Neural cell (in vitro differentiated cells): ENCODE results near the gene RHOT1. TPM values are rescaled to one million over a fixed set of nuclear protein-coding genes. Genes with fewer than 3 reads are reported as not detected.
"Not testable (repeated sequence)": the region's sequence is repeated elsewhere in the genome, so short reads cannot be mapped to it uniquely, and the experiment has no call there.

ENCODE experiments used
- H2AFZ ChIP-seq: fragments of 200-600, 300-800 bp; sonication (generic), shearing (Covaris generic); 2 replicates; pipeline ENCODE4 v1.6.0; 2014; ENCODE audit warnings: low read depth, mild to moderate bottlenecking, antibody characterized with exemption, low read length, moderate library complexity
- H3F3A ChIP-seq: fragments of 200-600 bp; shearing (Covaris generic); 2 replicates; pipeline ENCODE4 v1.6.1; 2016; ENCODE audit warnings: mild to moderate bottlenecking, moderate library complexity, mixed read lengths, antibody characterized with exemption, low read length; ENCODE audit not compliant: insufficient read depth, poor library complexity, severe bottlenecking
- H3K27ac ChIP-seq: fragments of 200-600, 300-800 bp; sonication (generic), shearing (Covaris generic); 2 replicates; pipeline ENCODE4 v1.5.1; 2014; ENCODE audit warnings: mild to moderate bottlenecking, low read length, moderate library complexity
- H3K27me3 ChIP-seq: fragments of 300-800, 200-600 bp; sonication (generic), shearing (Covaris generic); 2 replicates; pipeline ENCODE4 v1.6.0; 2014; ENCODE audit warnings: mild to moderate bottlenecking, low read depth, low read length, moderate library complexity; ENCODE audit not compliant: insufficient read depth
- H3K36me3 ChIP-seq: fragments of 300-800, 200-600 bp; sonication (generic), shearing (Covaris generic); 2 replicates; pipeline ENCODE4 v1.5.1; 2014; ENCODE audit warnings: mild to moderate bottlenecking, antibody characterized with exemption, low read length, moderate library complexity; ENCODE audit not compliant: insufficient read depth
- H3K4me2 ChIP-seq: fragments of 300-800, 200-600 bp; sonication (generic), shearing (Covaris generic); 2 replicates; pipeline ENCODE4 v1.6.0; 2014; ENCODE audit warnings: mild to moderate bottlenecking, low read length
- H3K4me3 ChIP-seq: fragments of 300-800, 200-600 bp; sonication (generic), shearing (Covaris generic); 2 replicates; pipeline ENCODE4 v1.5.1; 2014; ENCODE audit warnings: mild to moderate bottlenecking, low read length, moderate library complexity
- H3K79me2 ChIP-seq: fragments of 200-600 bp; shearing (Covaris generic); replicated peaks from 2 replicates; pipeline ENCODE4 v1.6.0; 2014; ENCODE audit warnings: mild to moderate bottlenecking, low read length, moderate library complexity; ENCODE audit not compliant: insufficient read depth
- H3K9ac ChIP-seq: fragments of 300-800, 200-600 bp; sonication (generic), shearing (Covaris generic); 2 replicates; pipeline ENCODE4 v1.6.1; 2016; ENCODE audit warnings: mild to moderate bottlenecking, low read length, mixed read lengths
- H3K9me2 ChIP-seq: fragments of 200-600 bp; shearing (Covaris generic); 2 replicates; pipeline ENCODE4 v1.6.1; 2016; ENCODE audit warnings: mild to moderate bottlenecking, low read length, mixed read lengths; ENCODE audit not compliant: insufficient read depth
- H3K9me3 ChIP-seq: fragments of 200-600, 300-800 bp; sonication (generic), shearing (Covaris generic); 2 replicates; pipeline ENCODE4 v1.6.1; 2016; ENCODE audit warnings: mild to moderate bottlenecking, mixed run types, low read length, moderate library complexity, mixed read lengths
- H4K20me1 ChIP-seq: fragments of 200-600 bp; shearing (Covaris generic); 2 replicates; pipeline ENCODE4 v1.6.1; 2016; ENCODE audit warnings: mild to moderate bottlenecking, mixed run types; ENCODE audit not compliant: insufficient read depth
- EP300 ChIP-seq: fragments of 450-650 bp; conservative IDR thresholded peaks from 2 replicates; pipeline ENCODE4 v1.6.1; 2014; ENCODE audit warnings: antibody characterized with exemption, mild to moderate bottlenecking, moderate library complexity; ENCODE audit not compliant: poor library complexity, severe bottlenecking
- EZH2 ChIP-seq: fragments of 200-600, 300-800 bp; shearing (Covaris generic), sonication (generic); IDR thresholded peaks from 2 replicates; pipeline ENCODE4 v1.6.1; 2014; ENCODE audit warnings: antibody characterized with exemption, low read length, borderline replicate concordance, mild to moderate bottlenecking; ENCODE audit not compliant: insufficient read depth, poor library complexity, severe bottlenecking
- MXI1 ChIP-seq: fragments of 450-650 bp; conservative IDR thresholded peaks from 2 replicates; pipeline ENCODE4 v1.6.1; 2014; ENCODE audit warnings: antibody characterized with exemption, mild to moderate bottlenecking; ENCODE audit not compliant: poor library complexity, severe bottlenecking
- POLR2AphosphoS5 ChIP-seq: IDR thresholded peaks from 2 replicates; pipeline ENCODE4 v1.6.1; 2012
- RAD21 ChIP-seq: fragments of 450-650 bp; conservative IDR thresholded peaks from 2 replicates; pipeline ENCODE4 v1.6.1; 2014; ENCODE audit warnings: antibody characterized with exemption, mild to moderate bottlenecking, moderate library complexity
- SMC3 ChIP-seq: fragments of 450-650 bp; conservative IDR thresholded peaks from 2 replicates; pipeline ENCODE4 v1.6.1; 2014; ENCODE audit warnings: antibody characterized with exemption, mild to moderate bottlenecking, moderate library complexity; ENCODE audit not compliant: poor library complexity
- TAF1 ChIP-seq: IDR thresholded peaks from 2 replicates; pipeline ENCODE4 v1.6.1; 2012; ENCODE audit warnings: low read depth
- polyA plus RNA-seq: library from polyadenylated mRNA; depleted of rRNA; stranded (reverse); fragments of >200 nt; gene quantifications from 2 replicates; pipeline ENCODE4 v1.2.3, GENCODE V29; 2014
- TF ChIP-seq, protein P1 (sequence below): fragments of 450-650 bp; IDR thresholded peaks from 2 replicates; pipeline ENCODE4 v1.5.1; 2014; ENCODE audit warnings: antibody characterized with exemption, mild to moderate bottlenecking, moderate library complexity; ENCODE audit not compliant: poor library complexity, severe bottlenecking
- TF ChIP-seq, protein P2 (sequence below): IDR thresholded peaks from 2 replicates; pipeline ENCODE4 v1.6.1; 2012; ENCODE audit warnings: borderline replicate concordance

RHOT1 gene
- polyA plus RNA-seq, 1 donor from 2014 or later: 99.1 TPM

DNA sequence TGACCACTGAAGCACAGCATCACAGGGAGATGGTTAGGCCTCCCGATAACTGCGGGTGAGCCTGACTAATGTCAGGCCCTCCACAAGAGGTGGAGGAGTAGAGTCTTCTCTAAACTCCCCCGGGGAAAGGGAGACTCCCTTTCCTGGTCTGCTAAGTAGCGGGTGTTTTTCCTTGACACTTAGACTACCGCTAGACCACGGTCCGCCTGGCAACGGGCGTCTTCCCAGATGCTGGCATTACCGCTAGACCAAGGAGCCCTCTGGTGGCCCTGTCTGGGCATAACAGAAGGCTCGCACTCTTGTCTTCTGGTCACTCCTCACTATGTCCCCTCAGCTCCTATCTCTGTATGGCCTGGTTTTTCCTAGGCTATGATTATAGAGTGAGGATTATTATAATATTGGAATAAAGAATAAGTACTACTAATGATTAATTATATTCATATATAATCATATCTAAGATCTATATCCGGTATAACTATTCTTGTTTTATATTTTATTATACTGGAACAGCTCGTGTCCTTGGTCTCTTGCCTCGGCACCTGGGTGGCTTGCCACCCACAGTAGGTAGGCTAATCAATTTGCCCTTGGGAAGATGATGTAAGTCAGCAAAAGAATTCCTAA, 6.7 kb upstream of the RHOT1 start:
- H3K27ac ChIP-seq, H3K36me3 ChIP-seq, H3K79me2 ChIP-seq, H3K4me2 ChIP-seq, H4K20me1 ChIP-seq, H3K4me3 ChIP-seq, H3K9me3 ChIP-seq, H2AFZ ChIP-seq, H3K27me3 ChIP-seq, H3F3A ChIP-seq, H3K9ac ChIP-seq, H3K9me2 ChIP-seq: not testable (repeated sequence)
- peak; percentile 32 for TF ChIP-seq SMC3
- peak; percentile 27 for TF ChIP-seq RAD21
- TF ChIP-seq, protein P1, sequence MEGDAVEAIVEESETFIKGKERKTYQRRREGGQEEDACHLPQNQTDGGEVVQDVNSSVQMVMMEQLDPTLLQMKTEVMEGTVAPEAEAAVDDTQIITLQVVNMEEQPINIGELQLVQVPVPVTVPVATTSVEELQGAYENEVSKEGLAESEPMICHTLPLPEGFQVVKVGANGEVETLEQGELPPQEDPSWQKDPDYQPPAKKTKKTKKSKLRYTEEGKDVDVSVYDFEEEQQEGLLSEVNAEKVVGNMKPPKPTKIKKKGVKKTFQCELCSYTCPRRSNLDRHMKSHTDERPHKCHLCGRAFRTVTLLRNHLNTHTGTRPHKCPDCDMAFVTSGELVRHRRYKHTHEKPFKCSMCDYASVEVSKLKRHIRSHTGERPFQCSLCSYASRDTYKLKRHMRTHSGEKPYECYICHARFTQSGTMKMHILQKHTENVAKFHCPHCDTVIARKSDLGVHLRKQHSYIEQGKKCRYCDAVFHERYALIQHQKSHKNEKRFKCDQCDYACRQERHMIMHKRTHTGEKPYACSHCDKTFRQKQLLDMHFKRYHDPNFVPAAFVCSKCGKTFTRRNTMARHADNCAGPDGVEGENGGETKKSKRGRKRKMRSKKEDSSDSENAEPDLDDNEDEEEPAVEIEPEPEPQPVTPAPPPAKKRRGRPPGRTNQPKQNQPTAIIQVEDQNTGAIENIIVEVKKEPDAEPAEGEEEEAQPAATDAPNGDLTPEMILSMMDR: peak; percentile 44

DNA sequence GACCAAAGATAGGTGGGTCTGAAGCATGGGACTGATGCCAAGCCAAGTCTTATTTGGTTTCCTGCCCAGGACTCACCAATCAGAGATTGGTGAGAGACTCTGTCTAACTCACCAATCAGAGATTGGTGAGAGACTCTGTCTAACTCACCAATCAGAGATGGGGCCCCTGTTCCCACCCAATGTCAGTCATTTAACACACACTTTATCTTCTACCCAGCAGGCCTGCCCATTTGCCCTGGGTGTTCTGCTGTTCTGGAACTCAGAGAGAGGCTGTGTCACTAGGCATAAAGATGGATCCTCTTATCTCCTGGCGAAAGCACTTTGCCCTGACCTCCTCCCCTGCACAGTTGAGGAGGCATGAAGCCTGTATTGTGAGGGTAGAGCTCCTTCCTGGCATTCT, 5.4 kb upstream of the RHOT1 start:
- no peak overlapping the region for H2AFZ ChIP-seq
- H3K27me3 ChIP-seq: no peaks in the 10 kb centered on the region
- no peaks in the 10 kb centered on the region for H3K9me2 ChIP-seq

DNA sequence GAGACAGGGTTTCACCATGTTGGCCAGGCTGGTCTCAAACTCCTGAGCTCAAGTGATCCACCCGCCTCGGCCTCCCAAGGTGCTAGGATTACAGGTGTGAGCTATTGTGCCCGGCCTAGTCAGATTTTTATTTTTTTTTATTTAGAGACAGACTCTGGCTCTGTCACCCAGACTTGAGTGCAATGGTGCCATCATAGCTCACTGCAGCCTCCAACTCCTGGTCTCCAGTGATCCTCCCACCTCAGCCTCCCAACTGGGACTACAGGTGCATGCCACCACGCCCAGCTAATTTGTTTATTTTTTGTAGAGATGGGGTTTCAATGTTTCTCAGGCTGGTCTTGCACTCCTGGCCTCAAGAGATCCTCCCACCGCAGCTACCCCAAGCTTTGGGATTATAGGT, 2.8 kb upstream of the RHOT1 start:
- not testable (repeated sequence) for H3K9ac ChIP-seq, H3K9me3 ChIP-seq, H3K27ac ChIP-seq, H3K4me2 ChIP-seq, H3K4me3 ChIP-seq, H3F3A ChIP-seq, H3K27me3 ChIP-seq, H3K36me3 ChIP-seq, H4K20me1 ChIP-seq, H3K9me2 ChIP-seq, H2AFZ ChIP-seq
- H3K79me2 ChIP-seq: peaks cover 16% of the 10 kb centered on the region

More for the DNA sequence above, 5.4 kb upstream of the RHOT1 start:
- Histone ChIP-seq H3K79me2 (no peaks in the 10 kb centered on the region), H3K9ac (no peak overlapping the region), H4K20me1 (no peaks in the 10 kb centered on the region), H3F3A (no peaks in the 10 kb centered on the region), H3K9me3 (no peaks in the 10 kb centered on the region), H3K27ac (no peak overlapping the region), H3K4me2 (no peak overlapping the region), H3K36me3 (no peaks in the 10 kb centered on the region), H3K4me3 (no peak overlapping the region)
- TF ChIP-seq TAF1 (no peak), RAD21 (no peak), SMC3 (no peak), EP300 (no peak), POLR2AphosphoS5 (no peak)

DNA sequence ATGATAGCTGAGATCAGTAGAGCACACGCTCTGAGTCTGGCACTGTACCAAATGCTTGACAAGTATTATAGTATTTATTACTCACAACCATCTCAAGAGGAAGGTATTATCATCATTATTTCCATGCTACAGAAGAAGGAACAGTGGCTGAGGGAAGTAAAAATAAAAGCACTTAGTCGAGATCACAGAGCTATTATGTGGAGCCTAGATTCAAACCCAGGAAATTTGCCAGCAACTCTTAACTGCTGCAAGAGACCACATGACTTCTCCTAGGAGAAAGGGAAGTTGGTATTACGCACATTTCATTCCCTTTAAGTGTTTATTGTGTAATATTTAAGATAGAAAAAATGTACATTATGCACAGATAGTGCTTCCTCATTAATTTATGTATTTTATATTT, 1.0 kb upstream of the RHOT1 start:
- H3K79me2 ChIP-seq: peaks cover 32% of the 10 kb centered on the region
- H3K27ac ChIP-seq: no peak overlapping the region
- no peaks in the 10 kb centered on the region for H4K20me1 ChIP-seq
- peak overlapping the region; percentile 96 for H3K4me3 ChIP-seq
- H3K27me3 ChIP-seq: no peaks in the 10 kb centered on the region
- H3F3A ChIP-seq: no peaks in the 10 kb centered on the region
- H3K9me2 ChIP-seq: no peaks in the 10 kb centered on the region
- no peaks in the 10 kb centered on the region for H3K36me3 ChIP-seq
- no peak overlapping the region for H2AFZ ChIP-seq
- H3K4me2 ChIP-seq: peak overlapping the region; percentile 76
- H3K9ac ChIP-seq: no peak overlapping the region
- TF ChIP-seq, protein P2, sequence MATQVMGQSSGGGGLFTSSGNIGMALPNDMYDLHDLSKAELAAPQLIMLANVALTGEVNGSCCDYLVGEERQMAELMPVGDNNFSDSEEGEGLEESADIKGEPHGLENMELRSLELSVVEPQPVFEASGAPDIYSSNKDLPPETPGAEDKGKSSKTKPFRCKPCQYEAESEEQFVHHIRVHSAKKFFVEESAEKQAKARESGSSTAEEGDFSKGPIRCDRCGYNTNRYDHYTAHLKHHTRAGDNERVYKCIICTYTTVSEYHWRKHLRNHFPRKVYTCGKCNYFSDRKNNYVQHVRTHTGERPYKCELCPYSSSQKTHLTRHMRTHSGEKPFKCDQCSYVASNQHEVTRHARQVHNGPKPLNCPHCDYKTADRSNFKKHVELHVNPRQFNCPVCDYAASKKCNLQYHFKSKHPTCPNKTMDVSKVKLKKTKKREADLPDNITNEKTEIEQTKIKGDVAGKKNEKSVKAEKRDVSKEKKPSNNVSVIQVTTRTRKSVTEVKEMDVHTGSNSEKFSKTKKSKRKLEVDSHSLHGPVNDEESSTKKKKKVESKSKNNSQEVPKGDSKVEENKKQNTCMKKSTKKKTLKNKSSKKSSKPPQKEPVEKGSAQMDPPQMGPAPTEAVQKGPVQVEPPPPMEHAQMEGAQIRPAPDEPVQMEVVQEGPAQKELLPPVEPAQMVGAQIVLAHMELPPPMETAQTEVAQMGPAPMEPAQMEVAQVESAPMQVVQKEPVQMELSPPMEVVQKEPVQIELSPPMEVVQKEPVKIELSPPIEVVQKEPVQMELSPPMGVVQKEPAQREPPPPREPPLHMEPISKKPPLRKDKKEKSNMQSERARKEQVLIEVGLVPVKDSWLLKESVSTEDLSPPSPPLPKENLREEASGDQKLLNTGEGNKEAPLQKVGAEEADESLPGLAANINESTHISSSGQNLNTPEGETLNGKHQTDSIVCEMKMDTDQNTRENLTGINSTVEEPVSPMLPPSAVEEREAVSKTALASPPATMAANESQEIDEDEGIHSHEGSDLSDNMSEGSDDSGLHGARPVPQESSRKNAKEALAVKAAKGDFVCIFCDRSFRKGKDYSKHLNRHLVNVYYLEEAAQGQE: no peak
- TF ChIP-seq MXI1 (no peak), TAF1 (no peak), EZH2 (no peak), EP300 (no peak)
- TF ChIP-seq, protein P1: no peak
- no peaks in the 10 kb centered on the region for H3K9me3 ChIP-seq
